GM18499 (cell line): ENCODE measurements around the gene CCNY.
"Not testable (repeated sequence)": the region's sequence is repeated elsewhere in the genome, so short reads cannot be mapped to it uniquely, and the experiment has no call there.

ENCODE experiments used
- ATAC-seq: cut with Tn5 transposase; IDR thresholded peaks from one replicate; pipeline ENCODE4 v1.9.1; 2021; ENCODE audit warnings: moderate number of reproducible peaks; ENCODE audit not compliant: insufficient read depth, unreplicated experiment

CCNY gene

DNA sequence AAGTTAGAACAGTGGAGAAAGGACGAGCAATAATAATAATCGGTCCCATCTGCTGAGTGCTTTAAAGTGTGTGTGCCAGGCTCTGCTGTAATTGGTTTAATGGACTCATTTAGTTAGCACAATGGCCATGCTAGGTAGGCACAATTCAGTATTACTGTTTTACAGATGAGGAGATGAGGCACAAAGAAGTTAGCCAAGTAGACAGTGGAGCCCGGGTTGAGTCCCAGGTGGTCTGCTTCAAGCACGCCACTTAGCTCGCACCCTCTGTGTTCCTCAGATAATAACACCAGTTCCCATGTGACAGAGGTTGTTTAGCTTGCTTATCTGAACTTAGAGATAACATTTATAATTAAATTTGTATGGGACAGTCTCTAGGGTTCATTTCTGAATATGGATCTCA, 167.3 kb downstream of the CCNY start:
- ATAC-seq = no peak

DNA sequence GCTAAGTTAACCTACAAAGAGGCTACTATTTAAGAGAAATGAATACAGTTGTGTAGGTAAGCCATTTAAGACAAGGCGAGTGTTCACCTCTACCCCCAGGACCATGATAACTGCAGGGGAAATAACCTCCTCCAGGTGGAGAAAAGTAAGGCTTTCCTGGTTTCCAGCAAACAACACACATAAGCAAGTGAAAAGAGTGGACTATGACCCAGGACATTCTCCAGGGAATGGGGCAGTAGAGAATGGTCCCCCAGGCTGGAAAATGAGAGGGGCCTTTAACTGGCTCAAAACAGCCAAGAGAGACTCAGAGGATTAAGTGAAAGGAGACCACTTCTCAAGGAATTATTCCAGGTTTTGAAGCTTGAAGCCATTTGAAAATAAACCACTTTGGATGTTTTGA, 167.8 kb downstream of the CCNY start:
- ATAC-seq = no peak

DNA sequence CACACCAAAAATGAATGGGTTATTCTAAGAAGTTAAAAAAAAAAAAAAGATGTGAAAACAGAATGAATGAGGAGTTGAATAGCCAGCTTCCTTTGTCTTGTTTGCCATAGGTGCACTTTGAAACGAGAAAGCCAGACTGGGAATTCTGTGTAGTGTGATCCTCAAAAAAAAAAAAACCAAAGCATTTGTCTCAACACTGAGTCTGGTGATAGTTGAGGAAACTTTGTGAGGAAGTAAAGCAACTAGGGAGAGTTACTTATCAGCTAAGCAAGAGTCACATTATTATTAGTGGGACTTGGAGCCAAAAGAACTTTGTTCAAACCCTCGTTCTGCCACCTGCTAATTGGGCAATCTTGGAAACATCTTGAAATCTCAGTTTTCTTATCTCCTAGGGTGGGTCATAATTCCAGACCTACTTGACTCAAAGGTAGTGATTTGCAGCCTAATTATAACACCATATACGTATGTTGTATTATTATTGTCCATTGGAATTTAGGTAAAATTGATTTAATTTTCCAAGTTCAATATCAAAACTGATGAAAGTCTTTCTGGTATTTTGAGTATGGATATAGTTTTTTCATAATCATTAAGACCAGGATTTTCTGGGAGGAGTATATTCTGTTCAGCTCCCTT, 169.0 kb downstream of the CCNY start:
- no peak for ATAC-seq

DNA sequence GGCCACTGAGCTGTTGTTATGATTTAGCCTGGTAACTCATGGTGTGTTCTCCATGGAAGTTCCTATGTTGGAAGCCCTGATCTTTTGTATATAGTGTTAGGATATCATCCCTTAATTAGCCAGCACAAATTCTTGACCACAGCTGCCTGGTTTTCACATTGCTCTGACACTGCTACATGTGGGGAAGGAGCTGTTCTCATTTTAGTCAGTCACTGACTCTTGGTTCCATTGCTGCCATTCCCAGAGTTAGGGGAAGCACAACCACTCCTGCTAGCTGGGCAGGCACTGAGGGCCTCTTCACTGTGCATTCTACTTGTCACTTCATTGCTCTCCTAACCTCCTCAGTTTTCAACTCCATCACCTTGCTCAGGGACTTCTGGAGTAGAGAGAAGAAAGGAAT, 170.4 kb downstream of the CCNY start:
- ATAC-seq = no peak

DNA sequence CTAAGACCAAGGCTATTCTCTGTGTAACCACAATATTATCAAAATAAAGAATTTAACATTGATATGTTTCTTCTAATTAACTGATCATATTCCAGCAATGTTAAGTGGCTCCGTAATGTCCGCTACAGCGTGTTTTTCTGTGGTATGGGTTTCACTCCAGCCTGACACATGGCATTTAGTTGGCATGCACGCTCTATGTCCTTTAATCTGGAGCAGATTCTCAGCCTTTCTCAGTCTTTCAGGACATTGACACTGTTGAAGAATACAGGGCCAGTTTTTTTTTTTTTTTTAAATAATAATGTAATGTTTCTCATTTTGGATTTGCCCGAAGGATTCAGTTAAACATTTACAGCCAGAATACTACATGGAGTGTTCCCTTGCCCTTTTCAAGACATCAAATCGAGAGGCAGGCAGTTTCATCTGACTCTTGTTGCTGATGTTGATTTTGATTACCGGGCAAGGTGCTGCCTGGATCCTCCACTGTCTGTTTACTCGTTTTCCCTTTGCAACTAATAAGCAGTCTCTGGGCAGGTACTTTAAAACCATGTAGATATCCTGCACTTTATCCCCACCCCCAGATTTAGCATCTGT, 171.3 kb downstream of the CCNY start:
- ATAC-seq = no peak

DNA sequence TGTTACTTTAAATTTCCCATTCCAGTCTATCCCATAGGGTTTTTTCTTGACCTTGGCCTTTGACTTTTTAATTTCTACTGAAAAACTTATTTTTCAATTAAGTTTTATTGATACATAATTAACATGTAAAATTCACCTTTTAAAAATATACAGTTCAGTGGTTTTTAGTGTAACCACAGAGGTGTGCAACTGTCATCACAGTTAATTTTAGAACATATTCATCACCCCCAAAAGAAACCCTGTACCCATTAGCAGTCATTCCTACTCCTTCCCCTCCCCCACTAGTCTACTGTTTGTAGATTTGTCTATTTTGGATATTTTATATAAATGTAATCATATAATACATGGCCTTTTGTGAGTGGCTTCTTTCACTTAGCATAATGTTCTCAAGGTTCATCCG, 172.3 kb downstream of the CCNY start:
- no peak for ATAC-seq

DNA sequence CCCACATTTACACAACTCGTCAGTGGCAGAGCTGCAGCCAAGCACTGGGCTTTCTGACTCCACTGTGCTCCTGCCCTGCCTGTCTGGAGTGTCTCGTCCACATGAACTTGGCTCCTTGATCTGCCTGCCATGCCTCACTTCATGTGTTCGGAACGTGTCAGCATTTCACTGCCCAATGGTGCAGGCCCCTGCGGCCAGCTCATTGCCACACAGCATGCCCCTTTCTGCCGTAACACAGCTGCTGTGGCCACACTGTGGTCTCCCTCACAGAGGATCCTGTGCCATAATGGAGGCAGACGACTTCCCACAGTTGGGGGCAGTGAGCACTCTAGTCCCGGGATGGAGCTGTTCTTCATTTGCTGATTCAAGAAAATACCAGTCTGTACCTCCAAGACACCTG, 174.6 kb downstream of the CCNY start:
- no peak for ATAC-seq

DNA sequence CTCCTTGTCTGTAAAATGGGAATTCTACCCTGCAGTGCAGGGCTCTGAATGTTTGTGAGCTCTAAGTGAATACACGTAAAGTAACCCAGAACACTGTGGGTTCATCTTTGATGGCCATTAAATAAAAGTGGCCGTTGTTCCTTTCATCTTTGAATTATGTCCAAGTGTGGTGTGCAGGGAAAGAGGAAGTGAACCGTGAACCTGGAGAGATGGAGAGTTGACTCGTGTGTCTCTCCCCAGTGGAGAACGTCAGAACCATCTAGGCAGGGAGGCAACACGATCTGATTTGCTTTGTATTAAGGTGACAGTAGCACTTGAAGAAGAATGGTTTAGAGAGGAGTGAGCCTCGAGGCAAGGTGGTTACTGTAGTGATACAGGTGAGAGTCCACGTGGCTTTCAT, 175.3 kb downstream of the CCNY start:
- ATAC-seq = no peak

DNA sequence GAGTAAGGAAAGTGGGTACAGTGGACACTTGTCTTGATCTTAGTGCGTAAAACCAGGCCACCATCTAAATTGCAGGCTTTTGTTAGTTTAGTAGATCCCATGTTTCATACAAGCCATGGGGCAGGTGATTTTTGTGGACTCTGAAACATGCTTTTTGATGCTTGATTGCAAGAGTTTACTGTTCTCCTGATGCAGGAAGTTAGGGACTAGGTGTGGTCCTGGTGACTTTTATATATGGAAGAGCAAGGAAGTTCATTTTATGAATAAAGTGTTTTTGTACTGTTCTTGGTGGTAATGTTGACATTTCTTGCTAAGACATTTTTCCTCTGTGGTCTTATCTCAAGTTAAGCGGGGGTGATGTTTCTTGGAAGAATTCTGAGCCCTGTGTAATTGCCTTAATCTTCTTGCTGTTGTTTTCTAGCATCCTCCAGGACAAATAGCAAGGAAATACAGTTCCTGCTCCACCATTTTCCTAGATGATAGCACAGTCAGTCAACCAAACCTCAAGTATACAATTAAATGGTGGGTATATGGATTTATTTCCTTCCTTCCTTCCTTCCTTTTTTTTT, 179.9 kb downstream of the CCNY start:
- ATAC-seq = no peak

DNA sequence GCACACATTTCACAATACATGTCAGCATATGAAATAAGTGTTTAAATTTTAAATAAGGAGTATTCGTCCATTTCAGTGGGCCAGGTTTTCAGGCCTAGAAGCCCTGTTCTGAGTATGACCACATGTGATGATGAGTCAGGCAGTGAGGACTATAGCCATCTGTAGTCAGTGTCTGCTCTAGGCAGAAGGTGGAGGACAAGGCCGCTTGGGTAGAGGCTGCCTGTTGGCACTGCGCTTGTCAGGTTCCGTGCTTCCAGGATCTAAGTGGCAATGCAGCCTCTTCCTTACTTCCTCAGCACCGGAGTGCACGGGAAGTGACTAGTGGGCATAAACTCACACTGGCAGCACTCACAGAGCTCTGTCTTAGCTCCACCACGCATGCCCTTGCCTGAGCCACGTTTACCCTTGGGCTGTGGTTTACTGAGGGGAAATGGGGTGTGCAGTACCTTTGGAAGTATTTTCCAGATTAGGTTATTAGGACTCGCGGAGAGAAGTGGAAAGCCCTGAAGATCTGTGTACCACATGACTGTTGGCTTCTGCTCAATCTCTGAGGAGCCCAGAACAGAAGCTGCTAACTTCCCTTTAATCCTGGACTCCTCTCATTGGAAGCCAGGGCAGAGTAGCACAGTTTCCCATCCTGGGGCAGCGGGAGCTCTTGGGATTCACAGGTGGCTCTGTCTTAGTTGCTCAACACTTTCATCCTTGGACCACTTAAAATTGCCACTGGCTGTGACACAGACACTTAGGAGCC, 181.3 kb downstream of the CCNY start:
- ATAC-seq = no peak

DNA sequence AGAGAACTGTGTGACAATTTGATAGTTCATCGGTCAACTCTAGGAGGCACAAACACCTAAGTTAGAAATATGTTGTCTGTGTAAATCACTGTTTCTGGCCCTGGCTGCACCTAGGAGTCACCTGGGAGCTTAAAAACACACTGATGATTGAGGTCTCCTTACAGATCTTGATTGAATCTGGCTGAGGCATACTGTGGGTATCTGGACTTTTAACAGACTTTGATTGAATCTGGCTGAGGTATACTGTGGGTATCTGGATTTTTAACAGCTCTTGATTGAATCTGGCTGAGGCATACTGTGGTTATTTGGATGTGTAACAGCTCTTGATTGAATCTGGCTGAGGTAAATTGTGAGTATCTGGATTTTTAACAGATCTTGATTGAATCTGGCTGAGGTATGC, 181.9 kb downstream of the CCNY start:
- ATAC-seq = not testable (repeated sequence)

DNA sequence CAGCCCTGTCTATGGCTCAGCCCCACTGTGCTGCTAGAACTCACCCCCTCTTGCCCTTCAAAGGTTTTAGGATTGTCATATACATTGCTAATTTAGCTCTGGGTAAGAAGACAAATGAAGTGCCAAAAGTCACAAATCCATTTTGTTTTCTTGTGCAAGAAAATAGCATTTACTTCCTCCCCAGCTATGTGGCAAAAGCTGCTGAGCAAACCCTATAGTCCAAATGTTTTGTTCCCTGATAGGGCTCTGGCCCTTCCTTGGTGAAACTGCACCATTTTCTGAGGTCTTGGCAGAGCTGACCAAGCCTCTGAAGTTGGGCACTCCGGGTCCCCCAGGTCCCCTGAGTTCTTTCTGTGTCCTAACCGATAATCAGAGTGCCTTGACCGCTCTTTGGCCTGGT, 184.7 kb downstream of the CCNY start:
- ATAC-seq = no peak

DNA sequence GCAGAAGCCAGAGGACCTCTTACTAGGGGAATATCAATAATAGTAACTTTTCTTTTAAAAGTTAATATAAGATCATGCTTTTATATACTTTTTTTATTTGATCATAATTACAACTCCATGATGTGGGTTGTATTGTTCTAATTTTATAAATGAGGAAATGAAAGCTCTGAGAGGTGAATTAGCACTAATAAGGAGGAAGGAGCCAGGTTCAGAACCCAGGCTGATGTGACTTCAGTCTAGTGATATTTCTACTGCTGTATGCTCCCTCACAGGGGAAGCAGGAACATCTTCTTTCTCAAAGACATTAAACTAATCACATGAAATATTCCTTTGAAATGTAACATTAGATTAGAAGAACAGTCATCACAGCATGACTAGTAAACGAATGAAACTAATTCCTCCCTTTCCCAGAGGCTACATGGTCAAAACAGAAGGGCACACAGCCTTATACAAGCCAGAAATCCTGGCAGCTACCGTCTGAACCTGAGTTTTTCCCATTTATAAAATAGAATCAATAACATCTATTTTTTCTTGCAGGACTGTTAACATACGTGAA, 187.4 kb downstream of the CCNY start:
- ATAC-seq = no peak

DNA sequence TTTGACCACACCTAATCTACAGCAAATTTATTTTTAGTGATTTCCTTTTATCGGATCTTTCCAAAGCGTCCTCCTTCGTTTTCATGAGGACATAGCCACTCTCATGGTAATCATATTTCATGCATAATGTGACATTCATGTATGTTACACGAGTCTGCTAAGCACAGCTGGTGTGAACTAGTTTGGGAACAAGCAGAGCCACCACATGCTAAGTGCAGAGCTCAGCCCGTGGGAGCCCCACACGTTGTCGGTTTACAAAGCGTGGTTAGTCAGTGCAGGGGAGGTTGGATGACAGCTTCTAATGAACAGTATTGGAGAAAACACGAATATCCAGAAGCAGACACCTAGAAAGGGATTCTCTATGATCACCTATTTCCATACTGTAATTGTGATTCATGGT, 190.4 kb downstream of the CCNY start:
- no peak for ATAC-seq

DNA sequence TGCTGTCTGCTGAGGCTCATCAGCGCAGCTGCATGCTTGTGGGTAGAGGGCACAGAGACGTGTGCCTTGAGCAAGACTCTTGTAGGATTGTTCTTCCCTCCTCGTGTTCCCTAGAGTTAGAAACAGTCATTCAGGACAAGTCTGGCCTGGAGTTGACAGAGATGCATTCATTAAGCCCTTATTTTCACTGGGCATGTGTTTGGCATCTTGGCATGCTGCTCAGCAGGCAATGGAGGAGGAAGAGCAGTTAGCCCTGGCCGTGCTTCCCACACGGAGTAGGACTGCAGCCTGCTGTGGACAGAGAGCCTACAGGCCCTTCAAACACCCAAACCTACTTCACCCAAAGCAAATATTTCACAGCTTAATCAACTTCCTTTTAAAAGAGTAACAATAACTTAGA, 195.8 kb downstream of the CCNY start:
- no peak for ATAC-seq

DNA sequence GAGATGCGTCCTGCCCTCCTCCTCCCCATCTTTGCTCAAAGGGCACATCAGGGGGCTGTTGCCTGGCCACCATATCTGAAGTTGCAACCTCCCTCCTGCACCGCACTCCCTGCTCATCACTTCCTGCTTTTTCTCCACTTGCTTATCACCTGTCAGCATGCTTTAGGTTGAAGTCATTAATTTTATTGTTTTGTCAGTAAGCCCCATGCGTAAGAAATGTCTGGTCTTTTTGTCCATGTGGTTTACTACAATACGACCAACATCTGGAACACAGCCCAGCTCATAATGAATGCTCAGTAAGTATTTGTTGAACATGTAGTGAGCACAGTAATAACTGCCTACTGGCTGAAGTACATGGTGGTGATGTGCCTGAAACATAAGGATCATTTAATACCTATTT, 197.3 kb downstream of the CCNY start:
- ATAC-seq = no peak

DNA sequence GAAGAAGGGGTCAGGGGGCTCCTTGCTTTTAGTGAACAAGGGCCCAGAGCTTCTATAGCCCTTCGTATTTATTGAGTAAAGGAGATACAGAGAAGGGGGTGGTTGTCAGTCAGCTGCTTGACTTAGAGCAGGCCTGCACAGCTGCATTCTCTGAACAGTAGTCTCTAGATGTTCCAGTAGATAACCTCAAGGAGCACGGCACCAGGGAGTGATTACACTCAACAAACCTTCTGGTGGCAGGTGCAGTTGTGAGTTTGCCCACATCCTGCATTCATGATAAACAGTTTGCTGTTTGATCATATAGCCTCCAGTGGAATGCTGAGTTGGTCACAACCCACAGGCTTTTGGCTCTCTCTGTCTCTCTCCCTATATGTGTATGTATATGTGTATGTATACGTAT, 198.8 kb downstream of the CCNY start:
- no peak for ATAC-seq

DNA sequence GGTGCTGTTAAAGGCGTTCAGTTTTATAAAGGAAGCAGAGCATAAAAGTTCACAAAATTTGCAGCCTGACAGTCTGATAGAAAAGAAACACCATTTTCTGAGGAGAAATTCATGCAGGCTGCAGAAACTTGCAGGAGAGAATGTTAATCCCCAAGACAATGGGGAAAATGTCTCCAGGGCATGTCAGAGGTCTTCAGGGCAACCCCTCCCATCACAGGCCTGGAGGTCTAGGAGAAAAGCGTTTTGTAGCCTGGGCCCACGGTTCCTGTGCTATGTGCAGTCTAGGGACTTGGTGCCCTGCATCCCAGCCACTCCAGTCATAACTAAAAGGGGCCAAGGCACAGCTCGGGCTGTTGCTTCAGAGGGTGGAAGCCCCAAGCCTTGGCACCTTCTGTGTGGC, 200.5 kb downstream of the CCNY start:
- no peak for ATAC-seq

DNA sequence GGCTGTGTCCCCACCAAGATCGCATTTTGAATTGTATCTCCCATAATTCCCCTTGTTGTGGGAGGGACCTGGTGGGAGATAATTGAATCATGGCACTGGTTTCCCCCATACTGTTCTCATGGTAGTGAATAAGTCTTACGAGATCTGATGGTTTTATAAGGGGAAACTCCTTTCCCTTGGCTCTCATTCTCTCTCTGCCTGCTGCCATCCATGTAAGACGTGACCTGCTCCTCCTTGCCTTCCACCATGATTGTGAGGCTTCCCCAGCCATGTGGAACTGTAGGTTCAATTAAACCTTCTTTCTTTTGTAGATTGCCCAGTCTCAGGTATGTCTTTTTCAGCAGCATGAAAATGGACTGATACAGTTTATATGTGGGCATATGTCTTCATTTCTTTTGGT, 201.6 kb downstream of the CCNY start:
- not testable (repeated sequence) for ATAC-seq

DNA sequence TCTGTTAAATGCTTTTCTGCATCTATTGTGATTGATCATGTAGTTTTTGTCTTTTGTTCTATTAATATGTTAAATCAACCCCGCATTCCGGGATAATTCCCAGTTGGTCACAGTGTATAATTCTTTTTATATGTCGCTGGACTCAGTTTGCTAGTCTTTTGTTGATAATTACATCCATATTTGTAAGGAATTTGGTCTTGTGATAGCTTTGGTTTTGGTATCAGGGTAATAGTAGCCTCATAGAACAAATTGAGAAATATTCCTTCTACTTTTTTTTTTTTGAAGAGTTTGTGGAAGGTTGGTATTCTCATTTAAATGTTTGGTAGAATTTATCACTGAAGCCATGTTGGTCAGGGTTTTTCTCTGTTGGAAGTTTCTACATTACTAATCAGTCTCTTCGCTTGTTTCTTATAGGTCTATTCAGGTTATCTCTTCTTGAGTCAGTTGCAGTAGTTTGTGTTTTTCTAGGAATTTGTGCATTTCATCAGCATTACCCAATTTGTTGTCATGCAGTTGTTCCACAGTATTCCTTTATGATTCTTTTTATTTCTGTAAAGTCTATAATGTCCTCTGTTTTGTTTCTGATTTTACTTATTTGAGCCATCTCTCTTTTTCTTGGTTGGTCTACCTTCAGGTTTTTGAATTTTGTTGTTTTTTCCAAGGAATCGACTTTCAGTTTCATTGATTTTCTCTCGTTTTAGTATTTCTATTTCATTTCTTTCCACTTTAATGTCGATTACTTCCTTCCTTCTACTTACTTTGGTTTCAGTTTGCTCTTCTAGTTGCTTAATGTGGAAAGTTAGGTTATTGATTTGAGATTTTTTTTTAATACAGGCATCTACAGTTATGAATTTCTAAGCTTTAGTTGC, 204.2 kb downstream of the CCNY start:
- no peak for ATAC-seq
